ENCODE measurements around the gene TUBG2.

DNA sequence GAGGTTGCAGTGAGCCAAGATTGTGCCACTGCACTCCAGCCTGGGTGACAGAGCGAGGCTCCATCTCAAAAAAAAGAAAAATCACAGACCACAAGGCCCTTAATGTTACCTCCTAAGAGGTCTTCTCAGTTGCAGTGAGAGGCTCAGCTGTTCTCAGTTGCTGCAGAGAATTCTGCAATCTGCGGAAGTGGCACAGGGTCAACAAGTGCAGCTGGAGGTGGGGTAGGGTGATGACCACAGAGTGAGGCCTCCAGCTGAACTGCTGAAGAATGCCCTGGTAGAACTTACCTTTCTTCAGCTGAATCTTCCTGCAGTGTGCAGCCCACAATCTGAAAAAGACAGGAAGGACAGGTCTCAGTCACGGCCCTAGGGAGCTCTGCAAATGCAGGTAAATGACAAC is 49.5 kb downstream of the TUBG2 start:
- TF ChIP-seq, protein P1, sequence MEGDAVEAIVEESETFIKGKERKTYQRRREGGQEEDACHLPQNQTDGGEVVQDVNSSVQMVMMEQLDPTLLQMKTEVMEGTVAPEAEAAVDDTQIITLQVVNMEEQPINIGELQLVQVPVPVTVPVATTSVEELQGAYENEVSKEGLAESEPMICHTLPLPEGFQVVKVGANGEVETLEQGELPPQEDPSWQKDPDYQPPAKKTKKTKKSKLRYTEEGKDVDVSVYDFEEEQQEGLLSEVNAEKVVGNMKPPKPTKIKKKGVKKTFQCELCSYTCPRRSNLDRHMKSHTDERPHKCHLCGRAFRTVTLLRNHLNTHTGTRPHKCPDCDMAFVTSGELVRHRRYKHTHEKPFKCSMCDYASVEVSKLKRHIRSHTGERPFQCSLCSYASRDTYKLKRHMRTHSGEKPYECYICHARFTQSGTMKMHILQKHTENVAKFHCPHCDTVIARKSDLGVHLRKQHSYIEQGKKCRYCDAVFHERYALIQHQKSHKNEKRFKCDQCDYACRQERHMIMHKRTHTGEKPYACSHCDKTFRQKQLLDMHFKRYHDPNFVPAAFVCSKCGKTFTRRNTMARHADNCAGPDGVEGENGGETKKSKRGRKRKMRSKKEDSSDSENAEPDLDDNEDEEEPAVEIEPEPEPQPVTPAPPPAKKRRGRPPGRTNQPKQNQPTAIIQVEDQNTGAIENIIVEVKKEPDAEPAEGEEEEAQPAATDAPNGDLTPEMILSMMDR (IDR thresholded peaks at IDR 0.05) = no peak
- no peak for TF ChIP-seq POLR2A (IDR thresholded peaks at IDR 0.05)
- no peak for TF ChIP-seq POLR2AphosphoS5 (IDR thresholded peaks at IDR 0.05)

All from prostate gland (tissue), 2 donors.